Measurements from ENCODE around the gene OTUD3.
"Not testable (repeated sequence)": the region's sequence is repeated elsewhere in the genome, so short reads cannot be mapped to it uniquely, and the experiment has no call there.

Gene OTUD3

GRCh38 chr1:19882111-19883071 lies at the start of gene OTUD3:
Gene OTUD3, plus strand, starts transcription at chr1:19882395. Its CDS starts 119 bp downstream, at chr1:19882514.
- DNase-seq: peak; percentile 93

GRCh38 chr1:19835578-19835977 lies 46.6 kb upstream of the OTUD3 start:
- DNase-seq: no peak

- DNase-seq: no peak
Observed at GRCh38 chr1:19837866-19838265, 44.3 kb upstream of the OTUD3 start.

DNA sequence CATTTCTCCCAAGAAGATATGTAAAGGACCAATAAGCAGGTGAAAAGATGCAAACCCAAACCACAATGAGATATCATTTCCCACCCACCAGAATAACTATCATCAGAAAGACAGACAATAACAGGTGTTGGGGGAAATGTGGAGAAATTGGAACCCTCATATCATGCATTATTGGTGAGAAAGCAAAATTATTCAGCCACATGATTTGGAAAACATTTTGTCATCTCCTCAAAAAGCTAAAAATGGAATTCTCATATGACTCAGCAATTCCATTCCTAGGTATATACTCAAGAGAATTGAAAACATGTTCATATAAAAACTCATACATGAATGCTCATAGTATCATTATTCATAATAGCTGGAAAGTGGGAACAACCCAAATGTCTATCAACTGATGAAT lies 42.0 kb upstream of the OTUD3 start:
- no peak for DNase-seq

DNA sequence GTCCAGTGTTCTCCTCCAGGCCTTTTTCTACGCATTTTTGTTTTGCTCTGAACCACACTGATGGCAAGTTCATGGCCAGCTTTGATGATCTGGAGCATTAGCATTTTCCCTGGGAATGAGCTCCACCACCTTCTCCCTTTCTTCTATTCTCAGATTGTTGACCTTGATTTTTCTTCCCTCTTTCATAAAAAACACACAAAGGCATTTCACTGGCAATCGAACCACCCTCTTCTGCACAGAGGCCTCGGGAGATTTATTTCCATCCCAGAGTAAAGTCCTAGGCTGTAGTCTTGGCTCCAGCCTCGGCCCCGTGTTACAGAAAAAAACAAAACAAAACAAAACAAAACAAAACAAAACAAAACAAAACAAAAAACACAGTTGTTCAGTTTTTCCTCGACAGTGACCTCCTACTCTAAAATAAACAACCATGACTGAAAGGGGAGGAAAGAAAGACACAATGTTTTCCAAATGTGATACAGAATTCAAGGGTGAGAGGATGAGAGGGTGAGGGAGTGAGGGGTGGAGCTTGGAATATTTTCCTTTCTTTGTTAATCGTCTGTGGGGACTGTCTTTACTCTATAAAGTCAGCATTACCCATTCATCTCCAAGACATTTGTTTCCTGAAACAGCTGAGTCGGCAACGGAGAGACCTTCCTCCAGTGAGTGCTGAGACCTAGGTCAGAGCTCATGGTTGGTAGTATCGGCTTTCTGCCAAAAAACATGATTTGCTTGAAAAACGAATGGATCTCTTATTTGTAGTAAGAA lies 37.3 kb upstream of the OTUD3 start:
- no peak for DNase-seq

DNA sequence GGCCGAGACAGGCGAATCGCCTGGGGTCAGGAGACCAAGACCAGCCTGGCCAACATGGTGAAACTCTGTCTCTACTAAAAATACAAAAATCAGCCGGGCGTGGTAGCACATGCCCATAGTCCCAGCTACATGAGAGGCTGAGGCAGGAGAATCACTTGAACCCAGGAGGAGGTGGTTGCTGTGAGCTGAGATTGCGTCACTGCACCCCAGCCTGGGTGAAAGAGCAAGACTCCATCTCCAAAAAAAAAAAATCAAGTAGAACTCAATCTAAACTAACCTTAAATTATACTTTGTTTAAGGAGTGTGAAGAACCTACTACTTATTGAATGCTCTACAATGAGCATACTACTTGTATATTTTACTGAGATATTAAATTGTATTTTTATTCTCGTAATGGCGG lies 36.6 kb upstream of the OTUD3 start:
- DNase-seq: no peak

DNA sequence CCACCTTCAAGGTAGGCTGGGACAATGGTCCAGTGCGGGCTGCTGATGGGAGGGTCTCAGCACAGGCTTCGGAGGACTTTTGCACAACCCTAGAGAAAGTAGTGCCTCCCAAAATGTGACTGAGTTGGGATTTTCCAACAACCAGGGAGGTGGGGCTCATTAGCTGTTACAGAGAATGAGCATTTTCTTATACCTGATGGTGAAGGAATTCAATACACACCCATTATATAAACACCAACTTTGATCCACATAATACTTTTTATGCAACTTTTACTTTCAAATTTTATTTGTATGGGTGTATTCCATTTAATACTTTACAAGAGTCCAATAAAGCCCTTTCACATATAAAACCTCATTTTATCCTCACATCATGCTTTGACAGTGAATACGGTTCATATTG lies 35.9 kb upstream of the OTUD3 start:
- DNase-seq: no peak

- not testable (repeated sequence) for DNase-seq
Observed at GRCh38 chr1:19847334-19847733, 34.9 kb upstream of the OTUD3 start.

GRCh38 chr1:19849307-19849706 lies 32.9 kb upstream of the OTUD3 start:
- not testable (repeated sequence) for DNase-seq

DNA sequence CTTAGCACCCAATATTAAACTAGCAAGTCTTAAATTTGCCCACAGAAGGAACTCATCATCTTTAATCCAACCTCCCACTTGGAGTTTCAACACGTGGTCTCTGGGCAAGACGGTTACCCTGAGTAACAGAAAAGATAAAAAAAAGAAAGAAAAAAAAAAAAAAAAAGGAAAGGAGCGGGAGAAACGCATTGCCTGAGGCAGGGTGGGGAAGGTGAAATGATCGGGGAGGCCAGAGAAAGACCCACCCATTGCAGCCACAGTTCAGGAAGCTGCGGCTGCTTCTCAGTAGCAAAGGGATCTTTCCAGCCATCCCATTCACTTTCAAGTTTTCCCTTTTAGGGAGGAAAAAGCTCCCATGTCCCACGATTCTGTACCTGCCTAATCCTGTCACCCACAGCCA lies 32.0 kb upstream of the OTUD3 start:
- no peak for DNase-seq

- no peak for DNase-seq
Observed at GRCh38 chr1:19852036-19852435, 30.2 kb upstream of the OTUD3 start.

DNA sequence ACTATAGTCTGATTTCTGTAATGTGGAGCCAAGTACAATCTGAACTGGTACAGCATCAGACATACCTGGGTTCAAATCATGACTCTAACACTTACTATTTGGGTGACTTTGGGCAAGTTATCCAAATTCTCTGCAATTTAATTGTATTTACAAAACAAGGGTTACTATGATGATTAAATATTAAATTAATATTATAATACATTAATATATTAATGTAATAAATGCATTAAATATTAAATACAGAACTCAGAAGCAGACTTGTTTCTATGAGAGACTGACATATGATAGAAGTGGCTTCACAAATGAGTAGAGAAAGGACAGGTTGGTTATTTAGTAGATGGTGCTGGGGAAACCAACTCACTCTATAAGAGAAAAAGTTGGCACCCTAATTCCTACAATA lies 27.3 kb upstream of the OTUD3 start:
- DNase-seq: no peak

DNA sequence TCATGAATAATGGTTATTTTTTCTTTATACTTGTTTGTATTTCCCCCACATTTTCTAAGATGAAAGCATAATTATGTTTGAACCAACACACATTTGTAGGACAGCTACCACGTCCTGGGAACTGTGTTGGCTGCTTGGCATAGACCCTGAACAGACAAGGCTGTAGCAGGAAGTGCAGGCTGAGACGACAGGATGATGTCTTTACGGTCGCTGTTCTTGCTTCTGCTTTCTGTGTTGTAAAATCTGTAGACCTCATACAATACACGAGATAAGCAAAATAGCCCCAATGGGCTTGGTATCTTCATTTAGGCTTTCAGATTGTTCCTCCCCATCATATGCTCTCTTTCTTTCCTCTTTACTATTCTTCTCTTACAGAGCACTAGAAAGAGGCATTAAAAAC lies 23.3 kb upstream of the OTUD3 start:
- no peak for DNase-seq

DNA sequence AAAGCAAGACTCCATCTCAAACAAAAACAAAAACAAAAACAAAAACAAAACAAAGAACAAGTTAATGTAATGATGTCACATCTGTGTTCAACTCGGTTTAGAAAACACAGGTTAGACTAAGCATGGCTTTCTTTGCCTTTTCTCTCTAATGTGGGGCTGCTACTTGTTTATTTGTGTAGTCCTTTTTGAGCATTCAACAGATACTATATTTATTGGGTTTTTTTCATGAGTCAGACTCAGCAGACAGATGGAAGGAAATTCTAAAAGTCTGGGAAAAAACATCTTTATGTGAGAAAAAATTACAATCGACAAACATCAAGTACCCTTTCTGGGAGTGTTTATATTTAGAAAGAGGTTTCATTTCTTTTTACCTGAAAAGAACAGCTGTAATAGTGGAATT lies 22.3 kb upstream of the OTUD3 start:
- no peak for DNase-seq

GRCh38 chr1:19860418-19860817 lies 21.8 kb upstream of the OTUD3 start:
- no peak for DNase-seq

- no peak for DNase-seq
Observed at GRCh38 chr1:19861034-19861433, 21.2 kb upstream of the OTUD3 start.

- no peak for DNase-seq
Observed at GRCh38 chr1:19861842-19862530, 20.2 kb upstream of the OTUD3 start.

DNA sequence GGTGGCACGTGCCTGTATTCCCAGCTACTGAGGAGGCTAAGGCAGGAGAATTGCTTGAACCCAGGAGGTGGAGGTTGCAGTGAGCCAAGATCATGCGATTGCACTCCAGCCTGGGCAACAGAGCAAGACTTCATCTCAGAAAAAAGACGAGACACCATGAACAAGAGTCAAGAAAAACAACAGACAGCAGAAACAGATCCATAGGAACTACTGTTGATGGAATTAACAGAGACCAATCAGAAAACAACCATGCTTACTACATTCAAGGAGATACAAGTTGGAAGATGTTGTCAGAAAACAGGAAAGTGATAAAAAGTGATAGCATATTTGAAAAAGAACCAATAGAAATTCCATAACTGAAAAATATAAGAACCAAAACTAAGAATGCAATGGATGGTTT lies 19.3 kb upstream of the OTUD3 start:
- no peak for DNase-seq

DNA sequence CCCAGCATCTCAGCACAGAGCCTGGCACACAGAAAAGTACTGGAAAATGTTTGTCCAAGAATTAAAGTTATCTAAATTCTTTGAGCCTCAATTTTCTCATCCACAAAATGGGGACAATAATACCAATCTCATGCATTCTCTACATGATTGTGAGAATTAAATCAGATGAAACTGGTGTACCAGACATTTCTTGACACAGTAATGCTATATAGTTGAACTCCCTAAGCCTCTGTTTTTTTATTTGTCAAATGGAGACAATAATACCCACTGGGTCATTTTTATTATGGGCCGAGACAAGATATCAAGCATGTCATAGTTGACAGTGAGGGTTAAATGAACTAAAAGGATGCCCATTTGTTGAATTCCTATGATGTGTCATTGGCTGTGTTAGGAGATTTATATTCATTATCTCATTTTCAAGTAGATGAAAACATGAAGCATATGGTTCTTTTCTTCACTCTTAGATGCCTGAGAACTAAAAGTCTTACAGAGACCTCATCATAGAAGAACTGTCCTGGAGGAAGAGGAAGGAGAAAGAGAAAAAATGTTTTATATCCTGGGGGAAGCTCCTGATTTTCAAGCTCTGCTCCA lies 17.5 kb upstream of the OTUD3 start:
- no peak for DNase-seq

DNA sequence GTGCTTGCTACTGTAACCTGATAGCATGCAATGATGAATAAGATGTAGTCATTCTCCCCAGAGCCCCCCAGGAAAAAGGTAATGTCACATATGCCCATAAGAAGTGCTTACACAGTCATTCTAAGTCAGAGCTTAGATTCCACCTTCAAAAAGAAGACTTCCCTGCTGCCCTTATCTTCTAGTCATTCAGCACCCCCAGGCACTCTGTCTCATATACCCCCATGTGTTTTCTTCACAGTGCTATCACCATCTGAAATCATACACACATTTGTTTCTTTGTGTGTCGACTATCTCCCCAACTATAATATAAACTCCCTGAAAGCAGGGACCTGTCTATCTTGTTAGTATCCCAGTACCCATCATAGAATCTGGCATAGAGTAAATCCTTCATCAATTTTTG lies 16.2 kb upstream of the OTUD3 start:
- DNase-seq: no peak

GRCh38 chr1:19866758-19867157 lies 15.4 kb upstream of the OTUD3 start:
- no peak for DNase-seq

DNA sequence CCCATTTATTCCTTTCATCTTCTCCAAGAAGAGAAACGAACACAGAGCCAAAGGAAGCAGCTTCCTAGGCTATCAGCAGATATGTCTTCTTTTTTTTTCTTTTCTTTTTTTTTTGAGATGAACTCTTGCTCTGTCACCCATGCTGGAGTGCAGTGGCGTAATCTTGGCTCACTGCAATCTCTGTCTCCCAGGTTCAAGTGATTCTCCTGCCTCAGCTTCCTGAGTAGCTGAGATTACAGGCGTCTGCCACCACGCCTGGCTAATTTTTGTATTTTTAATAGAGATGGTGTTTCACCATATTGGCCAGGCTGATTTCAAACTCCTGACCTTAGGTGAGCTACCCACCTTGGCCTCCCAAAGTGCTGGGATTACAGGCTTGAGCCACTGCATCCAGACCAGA lies 13.6 kb upstream of the OTUD3 start:
- DNase-seq: not testable (repeated sequence)

- DNase-seq: not testable (repeated sequence)
Observed at GRCh38 chr1:19869453-19869852, 12.7 kb upstream of the OTUD3 start.
